Vagina (tissue), 2 donors: Measurements from ENCODE around the gene ALDH16A1. TPM values are rescaled to one million over a fixed set of nuclear protein-coding genes. Genes with fewer than 3 reads are reported as not detected.
A peak's percentile ranks its signal among the peaks of the same experiment; 100 is the strongest.
"Not testable (repeated sequence)": the region's sequence is repeated elsewhere in the genome, so short reads cannot be mapped to it uniquely, and the experiment has no call there.

ENCODE experiments used
- DNase-seq, 2 donors: peaks; one replicate each; pipeline ENCODE4 v3.0.0-alpha.2; 2017; ENCODE audit errors: extremely low spot score in 2 of 2
- H3K27ac ChIP-seq: fragments of 200-600 bp; sonication (generic); one replicate; pipeline ENCODE4 v1.5.1; 2019
- H3K27me3 ChIP-seq: fragments of 200-600 bp; sonication (generic); one replicate; pipeline ENCODE4 v1.5.1; 2019
- H3K36me3 ChIP-seq, 2 donors: fragments of 200-600 bp; sonication (generic); one replicate each; pipeline ENCODE4 v1.5.1; 2017 to 2019
- H3K4me1 ChIP-seq: fragments of 200-600 bp; sonication (generic); one replicate; pipeline ENCODE4 v1.5.1; 2019
- H3K4me3 ChIP-seq, 2 donors: fragments of 200-600 bp; sonication (generic); 1 replicate in 1 of 2; 2 replicates in 1 of 2; pipeline ENCODE4 v1.5.1; 2016 to 2019
- H3K9me3 ChIP-seq: fragments of 200-600 bp; sonication (generic); one replicate; pipeline ENCODE4 v1.5.1; 2019
- POLR2A ChIP-seq, 2 donors: fragments of 450-650 bp; IDR thresholded peaks; one replicate each; pipeline ENCODE4 v1.6.1; 2017; ENCODE audit warnings: antibody characterized with exemption in 2 of 2, mild to moderate bottlenecking in 2 of 2, moderate library complexity in 2 of 2
- POLR2AphosphoS5 ChIP-seq, 2 donors: sonication (generic); formaldehyde crosslinking; IDR thresholded peaks; one replicate each; pipeline ENCODE4 v1.9.0; 2017; ENCODE audit warnings: antibody characterized with exemption in 2 of 2, mild to moderate bottlenecking in 2 of 2, low read depth in 1 of 2; ENCODE audit not compliant: insufficient read depth in 1 of 2
- intact Hi-C: fragments of 100-400 bp; cut with DNase I; formaldehyde crosslinking; loops from one replicate; pipeline ENCODE4 v1.15.1; 2023
- total RNA-seq: library from RNA; depleted of rRNA; stranded (reverse); fragments of >200 nt; gene quantifications from one replicate; pipeline ENCODE4 v1.2.3, GENCODE V29; 2016
- TF ChIP-seq, protein P1 (sequence below), 3 experiments: fragments of 450-650 bp in 2 of 3; fragments of 200-600 bp in 1 of 3; sonication (generic) in 1 of 3; IDR thresholded peaks; one replicate each; pipeline ENCODE4 v1.5.1; 2017 to 2019; ENCODE audit warnings: antibody characterized with exemption in 3 of 3, mild to moderate bottlenecking in 2 of 3, moderate library complexity in 2 of 3

ALDH16A1 gene
- total RNA-seq, 1 donor from 2014 or later, result 29.5 TPM

- no peak for DNase-seq
- Histone ChIP-seq H3K27me3 (no peaks in the 10 kb centered on the region), H3K27ac (peak overlapping the region; percentile 95), H3K4me3 (peak overlapping the region; percentile 53 to 69), H3K9me3 (no peaks in the 10 kb centered on the region), H3K4me1 (peaks cover 55% of the 10 kb centered on the region), H3K36me3 (peaks cover 0 to 7% of the 10 kb centered on the region in 2 donors)
- intact Hi-C loops, result no loop called here
- no peak for TF ChIP-seq POLR2A (IDR thresholded peaks at IDR 0.05)
- TF ChIP-seq, protein P1, sequence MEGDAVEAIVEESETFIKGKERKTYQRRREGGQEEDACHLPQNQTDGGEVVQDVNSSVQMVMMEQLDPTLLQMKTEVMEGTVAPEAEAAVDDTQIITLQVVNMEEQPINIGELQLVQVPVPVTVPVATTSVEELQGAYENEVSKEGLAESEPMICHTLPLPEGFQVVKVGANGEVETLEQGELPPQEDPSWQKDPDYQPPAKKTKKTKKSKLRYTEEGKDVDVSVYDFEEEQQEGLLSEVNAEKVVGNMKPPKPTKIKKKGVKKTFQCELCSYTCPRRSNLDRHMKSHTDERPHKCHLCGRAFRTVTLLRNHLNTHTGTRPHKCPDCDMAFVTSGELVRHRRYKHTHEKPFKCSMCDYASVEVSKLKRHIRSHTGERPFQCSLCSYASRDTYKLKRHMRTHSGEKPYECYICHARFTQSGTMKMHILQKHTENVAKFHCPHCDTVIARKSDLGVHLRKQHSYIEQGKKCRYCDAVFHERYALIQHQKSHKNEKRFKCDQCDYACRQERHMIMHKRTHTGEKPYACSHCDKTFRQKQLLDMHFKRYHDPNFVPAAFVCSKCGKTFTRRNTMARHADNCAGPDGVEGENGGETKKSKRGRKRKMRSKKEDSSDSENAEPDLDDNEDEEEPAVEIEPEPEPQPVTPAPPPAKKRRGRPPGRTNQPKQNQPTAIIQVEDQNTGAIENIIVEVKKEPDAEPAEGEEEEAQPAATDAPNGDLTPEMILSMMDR (IDR thresholded peaks at IDR 0.05), result no peak
- no peak for TF ChIP-seq POLR2AphosphoS5 (IDR thresholded peaks at IDR 0.05; ENCODE audit: insufficient read depth in 1 of 2, low read depth in 1 of 2)
These were observed 774 bp downstream of the ALDH16A1 start for GRCh38 chr19:49453757-49454240.

- Histone ChIP-seq H3K27me3 (no peaks in the 10 kb centered on the region), H3K9me3 (no peaks in the 10 kb centered on the region), H3K36me3 (peaks cover 0 to 6% of the 10 kb centered on the region in 2 donors), H3K4me1 (peaks cover 44% of the 10 kb centered on the region), H3K27ac (peak overlapping the region; percentile 95), H3K4me3 (no peak overlapping the region)
- no peak for DNase-seq
- intact Hi-C loops, result no loop called here
- TF ChIP-seq POLR2AphosphoS5 (IDR thresholded peaks at IDR 0.05; ENCODE audit: insufficient read depth in 1 of 2, low read depth in 1 of 2) (peak in 1 of 2 donors; percentile 42), POLR2A (IDR thresholded peaks at IDR 0.05) (no peak)
- TF ChIP-seq, protein P1 (IDR thresholded peaks at IDR 0.05), result no peak
These were observed 2.7 kb downstream of the ALDH16A1 start for GRCh38 chr19:49455773-49456172.

DNA sequence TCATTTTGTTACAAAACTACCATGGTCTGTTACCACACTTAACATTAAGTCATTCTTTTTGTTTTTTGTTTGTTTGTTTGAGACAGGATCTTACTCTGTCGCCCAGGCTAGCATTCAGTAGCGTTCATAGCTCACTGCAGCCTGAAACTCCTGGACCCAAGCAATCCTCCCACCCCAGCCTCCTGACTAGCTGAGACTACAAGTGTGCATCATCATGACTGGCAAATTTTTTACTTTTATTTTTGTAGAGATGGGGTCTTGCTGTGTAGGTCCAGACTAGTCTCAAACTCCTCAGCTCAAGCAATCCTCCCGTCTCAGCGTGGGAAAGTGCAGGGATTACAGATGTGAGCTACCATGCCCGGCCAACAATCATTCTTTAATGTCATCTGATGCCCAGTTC lies 3.3 kb downstream of the ALDH16A1 start:
- Histone ChIP-seq H3K27me3 (no peaks in the 10 kb centered on the region), H3K4me1 (peaks cover 40% of the 10 kb centered on the region), H3K9me3 (no peaks in the 10 kb centered on the region), H3K4me3 (no peak overlapping the region), H3K27ac (peak overlapping the region; percentile 95), H3K36me3 (peaks cover 0 to 6% of the 10 kb centered on the region in 2 donors)
- intact Hi-C loops, result no loop called here
- DNase-seq, result no peak
- TF ChIP-seq, protein P1 (IDR thresholded peaks at IDR 0.05), result no peak
- TF ChIP-seq POLR2A (IDR thresholded peaks at IDR 0.05) (no peak), POLR2AphosphoS5 (IDR thresholded peaks at IDR 0.05; ENCODE audit: insufficient read depth in 1 of 2, low read depth in 1 of 2) (no peak)

DNA sequence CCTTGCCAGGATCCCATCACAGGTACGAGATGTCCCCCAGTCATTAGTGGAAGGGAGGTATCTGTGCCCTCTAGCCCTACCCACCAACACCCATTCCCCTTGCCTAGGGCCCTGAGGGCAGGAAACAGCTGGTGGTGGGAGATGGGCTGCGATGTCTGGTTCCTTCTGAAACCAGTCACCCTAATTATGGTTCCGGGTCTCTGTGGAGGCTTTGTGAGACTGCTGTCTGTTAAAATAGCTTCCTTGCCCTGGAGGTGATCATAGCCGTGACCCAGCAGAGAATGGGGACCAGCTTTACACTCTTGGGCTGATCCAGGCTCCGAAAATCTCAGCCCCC lies 5.5 kb downstream of the ALDH16A1 start:
- peak overlapping the region; percentile 95 for H3K27ac ChIP-seq
- no peaks in the 10 kb centered on the region for H3K9me3 ChIP-seq
- intact Hi-C loops, result no loop called here
- H3K27me3 ChIP-seq, result no peaks in the 10 kb centered on the region
- TF ChIP-seq, protein P1 (IDR thresholded peaks at IDR 0.05), result no peak
- TF ChIP-seq POLR2A (IDR thresholded peaks at IDR 0.05), result no peak
- no peak for TF ChIP-seq POLR2AphosphoS5 (IDR thresholded peaks at IDR 0.05; ENCODE audit: insufficient read depth in 1 of 2, low read depth in 1 of 2)
- DNase-seq, result no peak
- no peak overlapping the region for H3K4me3 ChIP-seq
- H3K36me3 ChIP-seq, result peaks cover 0 to 6% of the 10 kb centered on the region in 2 donors
- peaks cover 40% of the 10 kb centered on the region for H3K4me1 ChIP-seq

DNA sequence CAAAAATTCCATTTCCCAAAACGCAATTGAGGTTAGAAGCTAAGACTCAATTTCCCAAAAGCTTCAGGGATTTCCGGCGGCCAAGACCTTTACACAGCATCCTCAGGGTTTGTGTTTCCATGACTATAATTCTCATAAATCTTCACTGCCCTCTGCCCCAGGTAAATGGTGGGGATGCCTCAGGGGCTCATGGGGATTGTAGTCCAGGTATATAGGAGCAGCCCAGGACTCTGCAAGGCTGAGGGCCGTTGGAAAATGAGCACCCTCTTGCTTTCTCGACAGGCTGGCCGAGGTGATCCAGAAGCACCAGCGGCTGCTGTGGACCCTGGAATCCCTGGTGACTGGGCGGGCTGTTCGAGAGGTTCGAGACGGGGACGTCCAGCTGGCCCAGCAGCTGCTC lies 6.4 kb downstream of the ALDH16A1 start:
- intact Hi-C loops, result no loop called here
- Histone ChIP-seq H3K27ac (peak overlapping the region; percentile 95), H3K36me3 (peaks cover 0 to 14% of the 10 kb centered on the region in 2 donors), H3K4me1 (peaks cover 31% of the 10 kb centered on the region), H3K27me3 (no peaks in the 10 kb centered on the region), H3K4me3 (no peak overlapping the region), H3K9me3 (no peaks in the 10 kb centered on the region)
- no peak for DNase-seq
- TF ChIP-seq POLR2A (IDR thresholded peaks at IDR 0.05) (no peak), POLR2AphosphoS5 (IDR thresholded peaks at IDR 0.05; ENCODE audit: insufficient read depth in 1 of 2, low read depth in 1 of 2) (no peak)
- TF ChIP-seq, protein P1 (IDR thresholded peaks at IDR 0.05), result no peak

GRCh38 chr19:49461130-49461529 lies 8.1 kb downstream of the ALDH16A1 start:
- H3K4me3 ChIP-seq, DNase-seq, H3K27me3 ChIP-seq, intact Hi-C loops, H3K27ac ChIP-seq, H3K9me3 ChIP-seq: not testable (repeated sequence)
- Histone ChIP-seq H3K4me1 (peaks cover 19% of the 10 kb centered on the region), H3K36me3 (peaks cover 0 to 24% of the 10 kb centered on the region in 2 donors)
